ENCODE results near the gene EIF3A. TPM values are rescaled to one million over a fixed set of nuclear protein-coding genes. Genes with fewer than 3 reads are reported as not detected.

The EIF3A gene
- total and polyA plus RNA-seq, 2 donors (not counting 1 experiment from before 2014, with no cell fraction given), result 39.9 to 112 TPM

DNA sequence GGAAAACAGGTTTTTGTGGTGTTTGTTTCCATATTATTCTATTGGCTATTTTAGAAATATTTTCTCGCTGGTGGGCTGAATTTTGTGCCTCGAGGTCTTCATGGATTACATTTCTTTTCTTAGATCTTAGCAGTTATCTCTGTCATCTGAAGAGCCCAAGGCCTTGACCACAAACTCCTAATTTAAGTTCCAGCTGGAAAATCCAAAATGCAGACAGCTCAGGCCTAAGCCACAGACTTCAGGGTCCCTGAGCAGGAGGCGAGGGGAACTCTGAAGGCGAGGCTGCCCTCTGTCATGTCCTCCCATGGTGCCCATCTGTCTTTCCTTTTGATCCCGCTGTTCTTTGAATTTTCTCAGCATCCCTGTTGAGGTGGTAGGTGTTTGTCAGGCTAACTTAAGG, 37.6 kb upstream of the EIF3A start:
- no peak overlapping the region for H3K27ac ChIP-seq (ENCODE audit: insufficient read depth, low read length)
- no peaks in the 10 kb centered on the region for H3K36me3 ChIP-seq (ENCODE audit: control insufficient read depth, insufficient read depth, low read length)
- no peak for DNase-seq (ENCODE audit: low read depth in 2 of 2)

DNA sequence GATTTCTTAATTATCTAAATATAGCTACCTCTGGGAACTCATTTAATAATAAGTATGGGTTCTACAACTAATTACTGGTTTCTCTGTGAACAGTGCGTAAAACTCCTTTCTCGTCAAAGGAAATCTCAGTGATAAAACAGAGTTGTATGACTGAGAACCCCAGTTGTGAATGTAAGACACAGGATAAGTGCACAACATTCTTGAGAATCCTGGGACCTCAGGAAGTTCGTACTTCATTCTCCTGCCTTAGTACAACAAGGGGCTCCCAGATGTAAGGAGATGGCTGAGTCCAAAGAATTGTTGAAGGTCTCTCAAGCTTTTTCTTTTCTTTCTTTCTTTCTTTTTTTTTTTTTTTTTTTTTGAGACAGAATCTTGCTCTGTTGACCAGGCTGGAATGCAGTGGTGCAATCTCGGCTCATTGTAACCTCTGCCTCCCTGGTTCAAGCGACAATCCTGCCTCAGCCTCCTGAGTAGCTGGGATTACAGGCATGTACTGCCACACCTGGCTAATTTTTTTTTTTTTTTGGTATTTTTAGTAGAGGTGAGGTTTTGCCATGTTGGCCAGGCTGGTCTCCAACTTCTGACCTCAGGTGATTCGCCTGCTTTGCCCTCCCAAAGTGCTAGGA, 35.8 kb upstream of the EIF3A start:
- H3K79me2 ChIP-seq (ENCODE audit: control insufficient read depth, insufficient read depth, low read length), result no peaks in the 10 kb centered on the region
- no peak for DNase-seq (ENCODE audit: low read depth in 2 of 2)
- no peaks in the 10 kb centered on the region for H3K4me1 ChIP-seq (ENCODE audit: control insufficient read depth, extremely low read depth, insufficient read depth, low read length)
- H2AFZ ChIP-seq (ENCODE audit: low read length), result no peak overlapping the region
- H3K27ac ChIP-seq (ENCODE audit: insufficient read depth, low read length), result no peak overlapping the region
- H3K4me3 ChIP-seq (replicated peaks in 1 of 4; ENCODE audit: control extremely low read depth in 1 of 4, insufficient read depth in 1 of 4, low read depth in 3 of 4, low read length in 4 of 4), result no peak overlapping the region
- H4K20me1 ChIP-seq (ENCODE audit: control insufficient read depth, extremely low read depth, insufficient read depth, low read length), result no peaks in the 10 kb centered on the region
- no peak overlapping the region for H3K4me2 ChIP-seq (ENCODE audit: extremely low read depth, insufficient read depth, low read length)
- H3K9ac ChIP-seq (ENCODE audit: insufficient read depth, low read length), result no peak overlapping the region
- H3K27me3 ChIP-seq (ENCODE audit: control insufficient read depth, insufficient read depth, low read length), result no peaks in the 10 kb centered on the region
- H3K9me3 ChIP-seq (ENCODE audit: control insufficient read depth, insufficient read depth, low read depth, low read length), result no peaks in the 10 kb centered on the region
- TF ChIP-seq, protein P1, sequence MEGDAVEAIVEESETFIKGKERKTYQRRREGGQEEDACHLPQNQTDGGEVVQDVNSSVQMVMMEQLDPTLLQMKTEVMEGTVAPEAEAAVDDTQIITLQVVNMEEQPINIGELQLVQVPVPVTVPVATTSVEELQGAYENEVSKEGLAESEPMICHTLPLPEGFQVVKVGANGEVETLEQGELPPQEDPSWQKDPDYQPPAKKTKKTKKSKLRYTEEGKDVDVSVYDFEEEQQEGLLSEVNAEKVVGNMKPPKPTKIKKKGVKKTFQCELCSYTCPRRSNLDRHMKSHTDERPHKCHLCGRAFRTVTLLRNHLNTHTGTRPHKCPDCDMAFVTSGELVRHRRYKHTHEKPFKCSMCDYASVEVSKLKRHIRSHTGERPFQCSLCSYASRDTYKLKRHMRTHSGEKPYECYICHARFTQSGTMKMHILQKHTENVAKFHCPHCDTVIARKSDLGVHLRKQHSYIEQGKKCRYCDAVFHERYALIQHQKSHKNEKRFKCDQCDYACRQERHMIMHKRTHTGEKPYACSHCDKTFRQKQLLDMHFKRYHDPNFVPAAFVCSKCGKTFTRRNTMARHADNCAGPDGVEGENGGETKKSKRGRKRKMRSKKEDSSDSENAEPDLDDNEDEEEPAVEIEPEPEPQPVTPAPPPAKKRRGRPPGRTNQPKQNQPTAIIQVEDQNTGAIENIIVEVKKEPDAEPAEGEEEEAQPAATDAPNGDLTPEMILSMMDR (conservative IDR thresholded peaks at IDR 0.05 in 1 of 2, IDR thresholded peaks at IDR 0.05 in 1 of 2; ENCODE audit: low read depth in 1 of 2, low read length in 2 of 2), result no peak
- no peak for TF ChIP-seq EZH2 (IDR thresholded peaks at IDR 0.05; ENCODE audit: low read length, missing control alignments)
- peaks cover 2% of the 10 kb centered on the region for H3K36me3 ChIP-seq (ENCODE audit: control insufficient read depth, insufficient read depth, low read length)

More for the DNA sequence above, 37.6 kb upstream of the EIF3A start:
- Histone ChIP-seq H3K9ac (ENCODE audit: insufficient read depth, low read length) (no peak overlapping the region), H3K4me1 (ENCODE audit: control insufficient read depth, extremely low read depth, insufficient read depth, low read length) (no peaks in the 10 kb centered on the region), H3K4me3 (replicated peaks in 1 of 4; ENCODE audit: control extremely low read depth in 1 of 4, insufficient read depth in 1 of 4, low read depth in 3 of 4, low read length in 4 of 4) (no peak overlapping the region), H3K4me2 (ENCODE audit: extremely low read depth, insufficient read depth, low read length) (no peak overlapping the region), H3K27me3 (ENCODE audit: control insufficient read depth, insufficient read depth, low read length) (no peaks in the 10 kb centered on the region), H2AFZ (ENCODE audit: low read length) (no peak overlapping the region), H4K20me1 (ENCODE audit: control insufficient read depth, extremely low read depth, insufficient read depth, low read length) (no peaks in the 10 kb centered on the region), H3K9me3 (ENCODE audit: control insufficient read depth, insufficient read depth, low read depth, low read length) (no peaks in the 10 kb centered on the region), H3K79me2 (ENCODE audit: control insufficient read depth, insufficient read depth, low read length) (no peaks in the 10 kb centered on the region)
- TF ChIP-seq, protein P1 (conservative IDR thresholded peaks at IDR 0.05 in 1 of 2, IDR thresholded peaks at IDR 0.05 in 1 of 2; ENCODE audit: low read depth in 1 of 2, low read length in 2 of 2), result no peak
- TF ChIP-seq EZH2 (IDR thresholded peaks at IDR 0.05; ENCODE audit: low read length, missing control alignments), result no peak

DNA sequence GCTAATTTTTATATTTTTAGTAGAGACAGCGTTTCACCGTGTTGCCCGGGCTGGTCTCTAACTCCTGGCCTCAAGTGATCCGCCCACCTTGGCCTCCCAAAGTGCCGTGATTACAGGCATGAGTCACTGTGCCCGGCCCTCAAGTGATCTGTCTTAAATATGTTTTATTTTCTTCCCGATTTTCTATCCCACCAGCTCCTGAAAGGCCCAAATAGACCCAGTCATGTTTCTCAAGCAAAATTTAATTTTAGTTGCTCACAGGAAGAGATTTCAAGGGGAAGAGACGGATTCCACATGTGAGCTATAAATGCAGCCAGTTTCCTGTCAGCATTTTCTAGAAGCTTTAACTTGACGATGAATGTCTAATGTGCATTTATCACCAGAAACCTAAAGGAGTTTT, 35.3 kb upstream of the EIF3A start:
- no peaks in the 10 kb centered on the region for H3K27me3 ChIP-seq (ENCODE audit: control insufficient read depth, insufficient read depth, low read length)
- H3K9me3 ChIP-seq (ENCODE audit: control insufficient read depth, insufficient read depth, low read depth, low read length), result no peaks in the 10 kb centered on the region
- H3K4me3 ChIP-seq (replicated peaks in 1 of 4; ENCODE audit: control extremely low read depth in 1 of 4, insufficient read depth in 1 of 4, low read depth in 3 of 4, low read length in 4 of 4), result no peak overlapping the region
- H3K36me3 ChIP-seq (ENCODE audit: control insufficient read depth, insufficient read depth, low read length), result peaks cover 2% of the 10 kb centered on the region
- H3K4me1 ChIP-seq (ENCODE audit: control insufficient read depth, extremely low read depth, insufficient read depth, low read length), result no peaks in the 10 kb centered on the region
- no peaks in the 10 kb centered on the region for H4K20me1 ChIP-seq (ENCODE audit: control insufficient read depth, extremely low read depth, insufficient read depth, low read length)
- DNase-seq (ENCODE audit: low read depth in 2 of 2), result no peak
- no peak for TF ChIP-seq EZH2 (IDR thresholded peaks at IDR 0.05; ENCODE audit: low read length, missing control alignments)
- TF ChIP-seq, protein P1 (conservative IDR thresholded peaks at IDR 0.05 in 1 of 2, IDR thresholded peaks at IDR 0.05 in 1 of 2; ENCODE audit: low read depth in 1 of 2, low read length in 2 of 2), result no peak
- H3K79me2 ChIP-seq (ENCODE audit: control insufficient read depth, insufficient read depth, low read length), result no peaks in the 10 kb centered on the region
- H3K27ac ChIP-seq (ENCODE audit: insufficient read depth, low read length), result no peak overlapping the region
- no peak overlapping the region for H3K9ac ChIP-seq (ENCODE audit: insufficient read depth, low read length)
- H3K4me2 ChIP-seq (ENCODE audit: extremely low read depth, insufficient read depth, low read length), result no peak overlapping the region
- H2AFZ ChIP-seq (ENCODE audit: low read length), result no peak overlapping the region

Measured in fibroblast of lung (primary cell).